LNCAP (cell line): Measurements from ENCODE around the gene VPS35.

Source experiments
- CTCF ChIP-seq: fragments of 450-650 bp; IDR thresholded peaks from 2 replicates; pipeline ENCODE4 v1.5.1; 2017; ENCODE audit warnings: mild to moderate bottlenecking

VPS35 gene

GRCh38 chr16:46691726-46692125 lies 2.7 kb upstream of the VPS35 start:
- TF ChIP-seq CTCF: no peak

GRCh38 chr16:46690281-46691178 lies 1.6 kb upstream of the VPS35 start:
- no peak for TF ChIP-seq CTCF

GRCh38 chr16:46689365-46690280 lies 645 bp upstream of the VPS35 start, which contains the start of gene ORC6:
Gene ORC6 (plus strand): TSS chr16:46689659. CDS start chr16:46689706, 47 bp downstream.
- peak; percentile 66 for TF ChIP-seq CTCF

GRCh38 chr16:46688101-46688653 lies 801 bp downstream of the VPS35 start:
- no peak for TF ChIP-seq CTCF

GRCh38 chr16:46687486-46687885 lies 1.5 kb downstream of the VPS35 start:
- no peak for TF ChIP-seq CTCF

- no peak for TF ChIP-seq CTCF
Measured at GRCh38 chr16:46686815-46687473, 2.0 kb downstream of the VPS35 start.
